ENCODE measurements around the gene KRT32. TPM values are rescaled to one million over a fixed set of nuclear protein-coding genes. Genes with fewer than 3 reads are reported as not detected.

Gene KRT32
- total RNA-seq, 1 donor from 2014 or later, result 0.22 TPM

GRCh38 chr17:41484920-41485904, 18.0 kb upstream of the KRT32 start:
- Histone ChIP-seq H3K27ac (replicated peaks) (no peak overlapping the region), H3K9me3 (replicated peaks) (no peaks in the 10 kb centered on the region), H3K27me3 (ENCODE audit: low read depth) (peaks cover 92% of the 10 kb centered on the region), H3K4me1 (no peaks in the 10 kb centered on the region), H3K4me3 (no peak overlapping the region), H3K36me3 (no peaks in the 10 kb centered on the region)
- TF ChIP-seq CTCF (IDR thresholded peaks at IDR 0.05; ENCODE audit: borderline replicate concordance), result no peak
- intact Hi-C loops (cut with micrococcal nuclease), result no loop called here
- DNase-seq, result no peak

- Histone ChIP-seq H3K27ac (replicated peaks) (no peak overlapping the region), H3K4me1 (no peaks in the 10 kb centered on the region), H3K4me3 (no peak overlapping the region), H3K9me3 (replicated peaks) (no peaks in the 10 kb centered on the region), H3K36me3 (no peaks in the 10 kb centered on the region), H3K27me3 (ENCODE audit: low read depth) (peaks cover 94% of the 10 kb centered on the region)
- intact Hi-C loops (cut with micrococcal nuclease), result no loop called here
- TF ChIP-seq CTCF (IDR thresholded peaks at IDR 0.05; ENCODE audit: borderline replicate concordance), result no peak
- no peak for DNase-seq
Observed at GRCh38 chr17:41483991-41484826, 17.0 kb upstream of the KRT32 start.

GRCh38 chr17:41483531-41483930, 16.3 kb upstream of the KRT32 start:
- DNase-seq, result no peak
- Histone ChIP-seq H3K27me3 (ENCODE audit: low read depth) (peaks cover 87% of the 10 kb centered on the region), H3K27ac (replicated peaks) (no peak overlapping the region), H3K9me3 (replicated peaks) (no peaks in the 10 kb centered on the region), H3K4me3 (no peak overlapping the region), H3K4me1 (no peaks in the 10 kb centered on the region), H3K36me3 (no peaks in the 10 kb centered on the region)
- no peak for TF ChIP-seq CTCF (IDR thresholded peaks at IDR 0.05; ENCODE audit: borderline replicate concordance)
- intact Hi-C loops (cut with micrococcal nuclease), result no loop called here

- intact Hi-C loops (cut with micrococcal nuclease), result no loop called here
- H3K27me3 ChIP-seq (ENCODE audit: low read depth), result peaks cover 62% of the 10 kb centered on the region
- H3K27ac ChIP-seq (replicated peaks), result no peak within 1 kb of the TSS
- no peaks in the 10 kb centered on the region for H3K4me1 ChIP-seq
- no peaks in the 10 kb centered on the region for H3K36me3 ChIP-seq
- H3K9me3 ChIP-seq (replicated peaks), result no peaks in the 10 kb centered on the region
- no peak for TF ChIP-seq CTCF (IDR thresholded peaks at IDR 0.05; ENCODE audit: borderline replicate concordance)
- DNase-seq, result no peak
- H3K4me3 ChIP-seq, result no peak within 1 kb of the TSS
Observed at GRCh38 chr17:41481036-41481435, 13.8 kb upstream of the KRT32 start, which contains the start of gene KRT35. KRT35 (minus strand) TSS chr17:41481151; CDS start chr17:41481097, 54 bp downstream.

GRCh38 chr17:41480581-41480980, 13.4 kb upstream of the KRT32 start:
- Histone ChIP-seq H3K9me3 (replicated peaks) (no peaks in the 10 kb centered on the region), H3K4me3 (no peak overlapping the region), H3K27ac (replicated peaks) (no peak overlapping the region), H3K36me3 (no peaks in the 10 kb centered on the region), H3K4me1 (no peaks in the 10 kb centered on the region), H3K27me3 (ENCODE audit: low read depth) (peaks cover 58% of the 10 kb centered on the region)
- DNase-seq, result no peak
- no peak for TF ChIP-seq CTCF (IDR thresholded peaks at IDR 0.05; ENCODE audit: borderline replicate concordance)
- intact Hi-C loops (cut with micrococcal nuclease), result no loop called here
